ENCODE results near the gene ZNF521.

The ZNF521 gene

GRCh38 chr18:25075331-25075730 lies 276.6 kb downstream of the ZNF521 start:
- Histone ChIP-seq H3K27me3 (ENCODE audit: insufficient read depth, low read depth, severe bottlenecking) (peaks cover 7% of the 10 kb centered on the region), H3K36me3 (no peaks in the 10 kb centered on the region), H3K9me3 (ENCODE audit: severe bottlenecking) (no peaks in the 10 kb centered on the region), H3K4me3 (ENCODE audit: low read depth, low read length) (no peak overlapping the region), H3K27ac (no peak overlapping the region)
- no peak for DNase-seq
- TF ChIP-seq CTCF (IDR thresholded peaks at IDR 0.05; ENCODE audit: low read depth, low read length): no peak

- H3K36me3 ChIP-seq: no peaks in the 10 kb centered on the region
- no peak overlapping the region for H3K27ac ChIP-seq
- H3K4me3 ChIP-seq (ENCODE audit: low read depth, low read length): no peak overlapping the region
- H3K27me3 ChIP-seq (ENCODE audit: insufficient read depth, low read depth, severe bottlenecking): peaks cover 5% of the 10 kb centered on the region
- no peak for TF ChIP-seq CTCF (IDR thresholded peaks at IDR 0.05; ENCODE audit: low read depth, low read length)
- DNase-seq: no peak
- no peaks in the 10 kb centered on the region for H3K9me3 ChIP-seq (ENCODE audit: severe bottlenecking)
Observed at GRCh38 chr18:25074925-25075324, 277.0 kb downstream of the ZNF521 start.

- Histone ChIP-seq H3K27me3 (ENCODE audit: insufficient read depth, low read depth, severe bottlenecking) (peaks cover 1% of the 10 kb centered on the region), H3K9me3 (ENCODE audit: severe bottlenecking) (no peaks in the 10 kb centered on the region), H3K4me3 (ENCODE audit: low read depth, low read length) (no peak overlapping the region), H3K27ac (no peak overlapping the region), H3K36me3 (no peaks in the 10 kb centered on the region)
- DNase-seq: no peak
- no peak for TF ChIP-seq CTCF (IDR thresholded peaks at IDR 0.05; ENCODE audit: low read depth, low read length)
Observed at GRCh38 chr18:25072205-25072604, 279.8 kb downstream of the ZNF521 start.

GRCh38 chr18:25067275-25068025 lies 284.5 kb downstream of the ZNF521 start:
- no peak for DNase-seq
- no peaks in the 10 kb centered on the region for H3K36me3 ChIP-seq
- H3K4me3 ChIP-seq (ENCODE audit: low read depth, low read length): no peak overlapping the region
- no peaks in the 10 kb centered on the region for H3K27me3 ChIP-seq (ENCODE audit: insufficient read depth, low read depth, severe bottlenecking)
- H3K9me3 ChIP-seq (ENCODE audit: severe bottlenecking): no peaks in the 10 kb centered on the region
- H3K27ac ChIP-seq: no peak overlapping the region
- no peak for TF ChIP-seq CTCF (IDR thresholded peaks at IDR 0.05; ENCODE audit: low read depth, low read length)

- Histone ChIP-seq H3K27ac (no peak overlapping the region), H3K4me3 (ENCODE audit: low read depth, low read length) (no peak overlapping the region), H3K9me3 (ENCODE audit: severe bottlenecking) (no peaks in the 10 kb centered on the region), H3K36me3 (no peaks in the 10 kb centered on the region), H3K27me3 (ENCODE audit: insufficient read depth, low read depth, severe bottlenecking) (no peaks in the 10 kb centered on the region)
- no peak for DNase-seq
- no peak for TF ChIP-seq CTCF (IDR thresholded peaks at IDR 0.05; ENCODE audit: low read depth, low read length)
Observed at GRCh38 chr18:25066516-25066915, 285.4 kb downstream of the ZNF521 start.

- H3K9me3 ChIP-seq (ENCODE audit: severe bottlenecking): no peaks in the 10 kb centered on the region
- H3K27ac ChIP-seq: no peak overlapping the region
- DNase-seq: no peak
- no peaks in the 10 kb centered on the region for H3K36me3 ChIP-seq
- no peak overlapping the region for H3K4me3 ChIP-seq (ENCODE audit: low read depth, low read length)
- no peaks in the 10 kb centered on the region for H3K27me3 ChIP-seq (ENCODE audit: insufficient read depth, low read depth, severe bottlenecking)
- TF ChIP-seq CTCF (IDR thresholded peaks at IDR 0.05; ENCODE audit: low read depth, low read length): no peak
Observed at GRCh38 chr18:25062720-25063119, 289.2 kb downstream of the ZNF521 start.
